GM10248 (cell line): Measurements from ENCODE around the gene TBX18.

Experiments used
- CTCF ChIA-PET: fragments of 300-600 bp; sonication (Branson Sonifier 250); formaldehyde crosslinking; extraction: SDS; loops from one replicate; lab custom pipeline; 2021; ENCODE audit warnings: antibody characterized with exemption; lab: Yijun Ruan, JAX
- POLR2A ChIA-PET: fragments of 350-650 bp; sonication (Branson Sonifier 250); formaldehyde crosslinking; extraction: SDS; loops from one replicate; lab custom pipeline; 2020; ENCODE audit warnings: antibody characterized with exemption; lab: Yijun Ruan, JAX
- DNase-seq: peaks from one replicate; pipeline ENCODE4 v3.0.0; 2012; ENCODE audit errors: extremely low spot score
- TF ChIP-seq, protein P1 (sequence below): IDR thresholded peaks from 2 replicates; pipeline ENCODE4 v1.5.1; 2012; ENCODE audit warnings: mild to moderate bottlenecking, low read depth; ENCODE audit errors: extremely low read depth, missing control alignments, control extremely low read depth

TBX18 gene

DNA sequence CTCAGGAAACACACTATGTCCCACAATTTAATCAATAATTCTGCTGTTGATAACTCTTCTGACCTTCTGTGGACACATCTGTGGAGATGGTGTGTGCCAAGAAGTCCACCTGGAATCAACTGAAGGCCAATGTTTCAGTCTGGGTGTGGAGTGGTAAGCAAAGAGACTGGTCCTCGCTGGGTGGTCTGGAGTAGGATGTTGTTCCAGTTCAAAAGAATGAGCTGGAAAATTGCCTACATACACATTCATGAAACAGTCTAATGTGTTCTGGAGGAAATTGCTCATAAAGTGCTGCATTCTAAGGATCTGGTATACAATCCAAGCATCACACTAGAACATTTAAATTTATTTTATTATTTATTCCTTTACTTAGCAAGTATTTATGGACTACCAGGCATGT lies 33.9 kb upstream of the TBX18 start:
- ChIA-PET CTCF (interaction anchor here (1.6 to 1.7 kb wide), 2 partner anchors 9 to 16 kb away, joined by 3 to 4 read pairs; no protein-coding TSS in a partner anchor), POLR2A (no interaction called here)
- DNase-seq: no peak
- TF ChIP-seq, protein P1, sequence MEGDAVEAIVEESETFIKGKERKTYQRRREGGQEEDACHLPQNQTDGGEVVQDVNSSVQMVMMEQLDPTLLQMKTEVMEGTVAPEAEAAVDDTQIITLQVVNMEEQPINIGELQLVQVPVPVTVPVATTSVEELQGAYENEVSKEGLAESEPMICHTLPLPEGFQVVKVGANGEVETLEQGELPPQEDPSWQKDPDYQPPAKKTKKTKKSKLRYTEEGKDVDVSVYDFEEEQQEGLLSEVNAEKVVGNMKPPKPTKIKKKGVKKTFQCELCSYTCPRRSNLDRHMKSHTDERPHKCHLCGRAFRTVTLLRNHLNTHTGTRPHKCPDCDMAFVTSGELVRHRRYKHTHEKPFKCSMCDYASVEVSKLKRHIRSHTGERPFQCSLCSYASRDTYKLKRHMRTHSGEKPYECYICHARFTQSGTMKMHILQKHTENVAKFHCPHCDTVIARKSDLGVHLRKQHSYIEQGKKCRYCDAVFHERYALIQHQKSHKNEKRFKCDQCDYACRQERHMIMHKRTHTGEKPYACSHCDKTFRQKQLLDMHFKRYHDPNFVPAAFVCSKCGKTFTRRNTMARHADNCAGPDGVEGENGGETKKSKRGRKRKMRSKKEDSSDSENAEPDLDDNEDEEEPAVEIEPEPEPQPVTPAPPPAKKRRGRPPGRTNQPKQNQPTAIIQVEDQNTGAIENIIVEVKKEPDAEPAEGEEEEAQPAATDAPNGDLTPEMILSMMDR: no peak

DNA sequence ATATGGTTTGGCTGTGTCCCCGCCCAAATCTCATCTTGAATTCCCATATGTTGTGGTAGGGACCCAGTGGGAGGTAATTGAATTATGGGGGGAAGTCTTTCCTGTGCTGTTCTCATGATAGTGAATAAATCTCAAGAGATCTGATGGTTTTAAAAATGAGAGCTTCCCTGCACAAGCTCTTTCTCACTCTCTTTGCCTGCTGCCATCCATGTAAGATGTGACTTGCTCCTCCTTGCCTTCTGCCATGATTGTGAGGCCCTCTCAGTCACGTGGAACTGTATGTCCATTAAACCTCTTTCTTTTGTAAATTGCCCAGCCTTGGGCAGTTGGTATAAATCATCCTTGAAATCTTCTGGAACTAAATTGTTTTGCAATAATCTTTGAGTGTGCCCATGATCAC lies 31.9 kb upstream of the TBX18 start:
- ChIA-PET CTCF (interaction anchor here (0.9 kb wide), 1 partner anchor 12 kb away, joined by 3 read pairs; no protein-coding TSS in a partner anchor), POLR2A (no interaction called here)
- no peak for DNase-seq
- TF ChIP-seq, protein P1: no peak

DNA sequence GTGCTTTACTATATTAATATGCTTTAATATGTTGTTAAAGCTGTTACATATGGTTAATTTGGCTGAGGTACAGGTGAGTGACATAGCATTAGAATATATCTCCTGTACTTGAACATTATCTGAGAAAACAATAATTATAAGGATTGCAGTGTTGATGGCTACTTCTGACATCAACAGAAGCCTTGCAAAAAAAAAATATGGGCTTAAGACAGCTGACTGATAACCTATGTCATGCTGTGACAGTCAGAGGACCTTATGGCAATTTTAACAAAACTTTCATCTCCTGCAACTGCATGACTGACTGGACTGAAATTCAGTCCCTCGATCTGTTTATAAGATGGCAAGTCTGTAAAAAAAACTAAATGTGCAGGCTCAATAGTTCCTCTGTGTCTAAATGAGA lies 27.5 kb upstream of the TBX18 start:
- POLR2A ChIA-PET: no interaction called here
- CTCF ChIA-PET: no interaction called here
- TF ChIP-seq, protein P1: no peak

DNA sequence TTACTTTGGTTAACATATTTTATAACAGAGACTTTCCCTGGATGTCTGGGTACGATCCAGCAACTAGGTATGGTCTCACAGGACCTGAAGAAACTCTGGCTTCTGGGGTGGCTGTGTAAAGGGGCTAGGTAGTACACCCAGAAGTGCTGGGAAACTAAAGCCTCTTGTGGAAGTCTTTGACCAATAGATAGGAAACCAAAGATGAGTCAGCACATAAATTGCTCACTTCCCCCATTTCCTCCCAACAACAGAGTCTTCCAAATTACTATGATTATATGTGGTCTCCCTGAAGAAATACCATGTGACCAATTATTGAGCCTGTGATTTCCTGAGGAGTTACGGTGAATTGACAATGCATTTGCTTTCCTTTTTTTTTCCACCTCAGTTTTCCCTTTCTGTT lies 26.8 kb upstream of the TBX18 start:
- ChIA-PET CTCF (no interaction called here), POLR2A (no interaction called here)
- TF ChIP-seq, protein P1: no peak
- no peak for DNase-seq

More for the DNA sequence above, 27.5 kb upstream of the TBX18 start:
- DNase-seq: no peak

DNA sequence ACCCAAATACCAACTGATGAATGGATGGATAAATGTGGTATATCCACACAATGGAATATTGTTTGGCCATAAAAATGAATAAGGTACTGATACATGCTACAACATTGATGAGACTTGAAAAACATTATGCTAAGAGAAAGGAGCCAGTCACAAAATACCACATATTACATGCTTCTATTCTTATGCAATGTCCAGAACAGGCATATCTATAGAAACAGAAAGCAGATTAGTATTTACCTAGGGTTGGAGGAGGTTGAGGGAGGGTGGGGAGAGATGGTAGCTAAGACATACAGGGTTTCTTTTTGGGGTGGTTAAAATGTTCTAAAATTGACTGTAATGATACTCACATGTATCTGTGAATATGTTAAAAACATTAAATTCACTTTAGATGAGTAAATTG lies 24.8 kb upstream of the TBX18 start:
- POLR2A ChIA-PET: no interaction called here
- no peak for DNase-seq
- TF ChIP-seq, protein P1: no peak
- CTCF ChIA-PET: no interaction called here

DNA sequence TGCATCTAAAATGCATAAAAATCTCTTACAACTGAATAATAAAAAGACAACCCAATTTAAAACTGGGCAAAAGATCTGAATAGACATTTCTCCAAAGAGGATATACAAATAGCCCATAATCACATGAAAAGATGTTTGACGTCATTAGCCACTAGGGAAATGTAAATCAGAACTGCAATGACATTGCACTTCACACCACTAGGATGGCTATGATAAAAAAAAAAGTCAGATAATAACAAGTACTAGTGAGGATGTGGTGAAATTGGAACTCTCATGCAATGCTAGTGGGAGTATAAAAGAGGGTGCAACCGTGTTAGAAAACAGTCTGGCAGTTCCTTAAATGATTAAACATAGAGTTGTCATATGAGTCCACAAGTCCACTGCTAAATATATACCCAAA lies 24.3 kb upstream of the TBX18 start:
- CTCF ChIA-PET: no interaction called here
- TF ChIP-seq, protein P1: no peak
- no peak for DNase-seq
- POLR2A ChIA-PET: no interaction called here

DNA sequence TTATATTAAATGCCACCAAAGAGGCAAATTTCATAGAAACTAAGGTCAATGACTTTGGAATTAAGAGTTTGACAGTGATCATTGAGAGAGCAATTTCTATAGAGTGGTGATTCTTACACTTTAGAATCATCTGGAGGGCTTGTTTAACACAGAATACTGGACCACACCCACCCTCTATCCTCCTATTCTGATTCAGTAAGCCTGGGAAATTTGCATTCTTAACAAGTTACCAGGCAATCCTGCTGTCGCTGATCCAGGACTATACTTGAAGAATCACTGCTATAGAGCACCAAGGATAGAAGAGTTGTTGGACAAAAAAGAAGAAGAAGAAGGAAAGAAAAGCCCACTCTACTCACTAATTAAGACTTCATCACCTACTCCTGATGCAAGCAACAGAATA lies 21.3 kb upstream of the TBX18 start:
- TF ChIP-seq, protein P1: no peak
- POLR2A ChIA-PET: no interaction called here
- DNase-seq: no peak
- CTCF ChIA-PET: no interaction called here
